HG03064 (cell line): Measurements from ENCODE around the gene GNA15.
"Not testable (repeated sequence)": the region's sequence is repeated elsewhere in the genome, so short reads cannot be mapped to it uniquely, and the experiment has no call there.

Experiments
- ATAC-seq: cut with Tn5 transposase; IDR thresholded peaks from one replicate; pipeline ENCODE4 v1.9.1; 2021; ENCODE audit warnings: low read depth; ENCODE audit not compliant: unreplicated experiment

Gene GNA15

GRCh38 chr19:3171894-3172672, 36.2 kb downstream of the GNA15 start:
- no peak for ATAC-seq

- ATAC-seq, result not testable (repeated sequence)
Observed at GRCh38 chr19:3172673-3173000, 36.8 kb downstream of the GNA15 start.

GRCh38 chr19:3175781-3176714, 40.2 kb downstream of the GNA15 start:
- no peak for ATAC-seq

- no peak for ATAC-seq
Observed at GRCh38 chr19:3176715-3177501, 41.1 kb downstream of the GNA15 start.

- ATAC-seq, result no peak
Observed at GRCh38 chr19:3178377-3178972, 42.6 kb downstream of the GNA15 start, which contains the start of gene S1PR4. S1PR4 (plus strand) TSS chr19:3178769; CDS start chr19:3178793, 24 bp downstream.

- no peak for ATAC-seq
Observed at GRCh38 chr19:3178973-3179738, 43.3 kb downstream of the GNA15 start.

- ATAC-seq, result no peak
Observed at GRCh38 chr19:3179739-3180293, 44.0 kb downstream of the GNA15 start.

- ATAC-seq, result no peak
Observed at GRCh38 chr19:3183721-3184641, 48.1 kb downstream of the GNA15 start.

GRCh38 chr19:3184847-3185460, 49.1 kb downstream of the GNA15 start:
- ATAC-seq, result peak; percentile 19

GRCh38 chr19:3185461-3186159, 49.8 kb downstream of the GNA15 start, which contains the start of gene NCLN:
NCLN (plus strand) TSS chr19:3185930; CDS start chr19:3186031, 101 bp downstream.
- ATAC-seq, result peak; percentile 60

GRCh38 chr19:3186160-3186688, 50.4 kb downstream of the GNA15 start:
- peak; percentile 23 for ATAC-seq

- no peak for ATAC-seq
Observed at GRCh38 chr19:3186891-3187661, 51.2 kb downstream of the GNA15 start.

- ATAC-seq, result no peak
Observed at GRCh38 chr19:3187662-3188511, 52.1 kb downstream of the GNA15 start.

GRCh38 chr19:3188627-3189596, 53.1 kb downstream of the GNA15 start:
- ATAC-seq, result no peak
